SK-N-SH (cell line): ENCODE results near the gene CCDC126. TPM values are rescaled to one million over a fixed set of nuclear protein-coding genes. Genes with fewer than 3 reads are reported as not detected.

Experiments used
- CTCF ChIA-PET: fragments of 300-600, 350-600 bp; formaldehyde crosslinking; extraction: SDS; loops from one replicate; lab custom pipeline; 2021; lab: Yijun Ruan, JAX
- POLR2A ChIA-PET: fragments of 350-600 bp; sonication (Branson Sonifier 250); formaldehyde crosslinking; extraction: SDS; loops from one replicate; lab custom pipeline; 2020; ENCODE audit warnings: antibody characterized with exemption, inconsistent platforms; lab: Yijun Ruan, JAX
- DNase-seq: peaks from one replicate; pipeline ENCODE4 v3.0.0; 2012
- H2AFZ ChIP-seq: fragments of 200-600 bp; sonication (generic); 2 replicates; pipeline ENCODE4 v1.8.1; 2016; ENCODE audit warnings: antibody characterized with exemption, mild to moderate bottlenecking, low read depth
- H3F3A ChIP-seq: fragments of 200-600 bp; sonication (generic); replicated peaks from 2 replicates; pipeline ENCODE3; 2016; ENCODE audit warnings: antibody characterized with exemption, mild to moderate bottlenecking; ENCODE audit not compliant: insufficient read depth
- H3K27ac ChIP-seq, 2 experiments: fragments of 200-500 bp in 1 of 2; fragments of 200-600 bp in 1 of 2; sonication (Bioruptor generic) in 1 of 2; sonication (generic), shearing (Covaris generic) in 1 of 2; 2 replicates each; pipeline versions ENCODE4 v1.5.1 to v1.6.1; 2014 to 2016; ENCODE audit warnings: low read depth in 2 of 2, inconsistent platforms in 1 of 2, low read length in 1 of 2, mild to moderate bottlenecking in 1 of 2, mixed read lengths in 1 of 2
- H3K27me3 ChIP-seq: fragments of 200-600 bp; sonication (generic), shearing (Covaris generic); 2 replicates; pipeline ENCODE4 v1.6.1; 2016; ENCODE audit warnings: mixed run types; ENCODE audit not compliant: insufficient read depth
- H3K36me3 ChIP-seq, 2 experiments: fragments of 200-500 bp in 1 of 2; fragments of 200-600 bp in 1 of 2; sonication (Bioruptor generic) in 1 of 2; sonication (generic) in 1 of 2; replicated peaks in 1 of 2; 2 replicates each; pipeline versions ENCODE3 to v1.5.1; 2014 to 2016; ENCODE audit warnings: low read length in 1 of 2, mild to moderate bottlenecking in 1 of 2; ENCODE audit not compliant: insufficient read depth in 2 of 2, control insufficient read depth in 1 of 2
- H3K4me1 ChIP-seq, 2 experiments: fragments of 200-500 bp in 1 of 2; fragments of 200-600 bp in 1 of 2; sonication (Bioruptor generic) in 1 of 2; sonication (generic), shearing (Covaris generic) in 1 of 2; 2 replicates each; pipeline versions ENCODE4 v1.5.1 to v1.6.1; 2014 to 2016; ENCODE audit warnings: low read depth in 1 of 2, low read length in 1 of 2, mixed run types in 1 of 2; ENCODE audit not compliant: insufficient read depth in 2 of 2, control insufficient read depth in 1 of 2
- H3K4me2 ChIP-seq: fragments of 200-600 bp; sonication (generic), shearing (Covaris generic); 2 replicates; pipeline ENCODE4 v1.6.1; 2017; ENCODE audit warnings: mixed run types
- H3K4me3 ChIP-seq, 2 experiments: fragments of 200-500 bp in 1 of 2; fragments of 200-600 bp in 1 of 2; sonication (Bioruptor generic) in 1 of 2; sonication (generic), shearing (Covaris generic) in 1 of 2; 2 replicates each; pipeline versions ENCODE4 v1.5.1 to v1.8.1; 2014 to 2016; ENCODE audit warnings: low read depth in 2 of 2, inconsistent platforms in 1 of 2, low read length in 1 of 2, mild to moderate bottlenecking in 1 of 2, mixed read lengths in 1 of 2, moderate library complexity in 1 of 2
- H3K79me2 ChIP-seq: fragments of 200-600 bp; sonication (generic); 2 replicates; pipeline ENCODE4 v1.8.1; 2017; ENCODE audit warnings: mild to moderate bottlenecking; ENCODE audit not compliant: insufficient read depth
- H3K9ac ChIP-seq: fragments of 200-600 bp; sonication (generic); 2 replicates; pipeline ENCODE4 v1.6.1; 2017; ENCODE audit warnings: mixed run types
- H3K9me2 ChIP-seq: fragments of 200-600 bp; sonication (generic); 2 replicates; pipeline ENCODE4 v1.6.1; 2017; ENCODE audit warnings: mixed run types
- H3K9me3 ChIP-seq: fragments of 200-600 bp; sonication (generic); 2 replicates; pipeline ENCODE4 v1.6.1; 2017; ENCODE audit warnings: mixed run types, mild to moderate bottlenecking, moderate library complexity
- H4K20me1 ChIP-seq: fragments of 200-600 bp; sonication (generic); 2 replicates; pipeline ENCODE4 v1.6.1; 2017; ENCODE audit warnings: mild to moderate bottlenecking, mixed run types; ENCODE audit not compliant: insufficient read depth
- CHD2 ChIP-seq: fragments of 150-350 bp; IDR thresholded peaks from 2 replicates; pipeline ENCODE4 v1.6.1; 2018; ENCODE audit warnings: low read length; ENCODE audit not compliant: partially characterized antibody
- ELF1 ChIP-seq: IDR thresholded peaks from 2 replicates; pipeline ENCODE4 v1.4.0; 2012
- EP300 ChIP-seq, 2 experiments: IDR thresholded peaks; 2 replicates each; pipeline versions ENCODE4 v1.4.0 to v1.6.1; 2012; ENCODE audit warnings: borderline replicate concordance in 1 of 2, low read depth in 1 of 2, low read length in 1 of 2
- EZH2phosphoT487 ChIP-seq: fragments of 200-600 bp; sonication (generic); IDR thresholded peaks from 2 replicates; pipeline ENCODE4 v1.6.1; 2017; ENCODE audit warnings: low read depth, mixed run types, mild to moderate bottlenecking, antibody characterized with exemption, moderate library complexity, borderline replicate concordance
- FOXM1 ChIP-seq: IDR thresholded peaks from 2 replicates; pipeline ENCODE4 v1.4.0; 2012; ENCODE audit warnings: low read depth, mild to moderate bottlenecking
- GABPA ChIP-seq: IDR thresholded peaks from 2 replicates; pipeline ENCODE4 v1.4.0; 2012; ENCODE audit warnings: low read depth, mild to moderate bottlenecking
- JUND ChIP-seq: IDR thresholded peaks from 2 replicates; pipeline ENCODE4 v1.4.0; 2012
- MXI1 ChIP-seq: IDR thresholded peaks from 2 replicates; pipeline ENCODE4 v1.6.1; 2012; ENCODE audit warnings: mild to moderate bottlenecking, low read depth, low read length, improper control_type of control experiment
- NFIC ChIP-seq: IDR thresholded peaks from 2 replicates; pipeline ENCODE4 v1.4.0; 2012; ENCODE audit warnings: borderline replicate concordance
- NRF1 ChIP-seq: IDR thresholded peaks from 2 replicates; pipeline ENCODE4 v1.6.1; 2012; ENCODE audit warnings: low read depth, mild to moderate bottlenecking, low read length
- POLR2AphosphoS5 ChIP-seq: IDR thresholded peaks from 2 replicates; pipeline ENCODE4 v1.6.1; 2012; ENCODE audit warnings: low read depth, low read length
- RAD21 ChIP-seq: IDR thresholded peaks from 2 replicates; pipeline ENCODE4 v1.6.1; 2012; ENCODE audit warnings: mild to moderate bottlenecking, low read length
- RFX5 ChIP-seq: IDR thresholded peaks from 2 replicates; pipeline ENCODE4 v1.6.1; 2012; ENCODE audit warnings: mild to moderate bottlenecking, improper control_type of control experiment, low read length
- TAF1 ChIP-seq: IDR thresholded peaks from 2 replicates; pipeline ENCODE4 v1.6.1; 2012; ENCODE audit warnings: low read depth, mild to moderate bottlenecking, low read length, moderate library complexity, borderline replicate concordance
- TCF12 ChIP-seq: IDR thresholded peaks from 2 replicates; pipeline ENCODE4 v1.4.0; 2012
- TEAD4 ChIP-seq: IDR thresholded peaks from 2 replicates; pipeline ENCODE4 v1.4.0; 2012; ENCODE audit warnings: mild to moderate bottlenecking, borderline replicate concordance; ENCODE audit not compliant: insufficient read depth
- YY1 ChIP-seq: IDR thresholded peaks from 2 replicates; pipeline ENCODE4 v1.4.0; 2012; ENCODE audit warnings: low read depth, mild to moderate bottlenecking
- WGBS: methylation state at CpG from one replicate; pipeline ENCODE4 v1.1.6; 2017; ENCODE audit warnings: low lambda C conversion rate; 5-methylcytosine and 5-hydroxymethylcytosine counted together
- polyA plus RNA-seq, 3 experiments: library from polyadenylated mRNA; depleted of rRNA; stranded (reverse); fragments of >200 nt; gene quantifications; 2 replicates each; pipeline ENCODE4 v1.2.3, GENCODE V29; 2012
- TF ChIP-seq, protein P1 (sequence below): fragments of 200-600 bp; sonication (generic); IDR thresholded peaks from 2 replicates; pipeline ENCODE4 v1.6.1; 2017; ENCODE audit warnings: antibody characterized with exemption, mild to moderate bottlenecking, moderate library complexity
- TF ChIP-seq, protein P2 (sequence below): IDR thresholded peaks from 2 replicates; pipeline ENCODE4 v1.4.0; 2012; ENCODE audit warnings: low read depth
- TF ChIP-seq, protein P3 (sequence below): fragments of 150-350 bp; IDR thresholded peaks from 2 replicates; pipeline ENCODE4 v1.6.1; 2016; ENCODE audit warnings: mild to moderate bottlenecking, low read depth, low read length
- TF ChIP-seq, protein P4 (sequence below): IDR thresholded peaks from 2 replicates; pipeline ENCODE4 v1.6.1; 2012; ENCODE audit warnings: mild to moderate bottlenecking, low read depth, low read length, moderate library complexity
- TF ChIP-seq, protein P5 (sequence below): IDR thresholded peaks from 2 replicates; pipeline ENCODE4; 2012

The CCDC126 gene, protein sequence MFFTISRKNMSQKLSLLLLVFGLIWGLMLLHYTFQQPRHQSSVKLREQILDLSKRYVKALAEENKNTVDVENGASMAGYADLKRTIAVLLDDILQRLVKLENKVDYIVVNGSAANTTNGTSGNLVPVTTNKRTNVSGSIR
- 5.5 and 6.8 TPM in 2 replicates for polyA plus RNA-seq (2012; rRNA removed)
- polyA plus RNA-seq (2012; cell fraction: cytosol; rRNA removed), result 7.2 and 9.4 TPM in 2 replicates
- 5.3 and 6.0 TPM in 2 replicates for polyA plus RNA-seq (2012; cell fraction: nucleus; rRNA removed)

DNA sequence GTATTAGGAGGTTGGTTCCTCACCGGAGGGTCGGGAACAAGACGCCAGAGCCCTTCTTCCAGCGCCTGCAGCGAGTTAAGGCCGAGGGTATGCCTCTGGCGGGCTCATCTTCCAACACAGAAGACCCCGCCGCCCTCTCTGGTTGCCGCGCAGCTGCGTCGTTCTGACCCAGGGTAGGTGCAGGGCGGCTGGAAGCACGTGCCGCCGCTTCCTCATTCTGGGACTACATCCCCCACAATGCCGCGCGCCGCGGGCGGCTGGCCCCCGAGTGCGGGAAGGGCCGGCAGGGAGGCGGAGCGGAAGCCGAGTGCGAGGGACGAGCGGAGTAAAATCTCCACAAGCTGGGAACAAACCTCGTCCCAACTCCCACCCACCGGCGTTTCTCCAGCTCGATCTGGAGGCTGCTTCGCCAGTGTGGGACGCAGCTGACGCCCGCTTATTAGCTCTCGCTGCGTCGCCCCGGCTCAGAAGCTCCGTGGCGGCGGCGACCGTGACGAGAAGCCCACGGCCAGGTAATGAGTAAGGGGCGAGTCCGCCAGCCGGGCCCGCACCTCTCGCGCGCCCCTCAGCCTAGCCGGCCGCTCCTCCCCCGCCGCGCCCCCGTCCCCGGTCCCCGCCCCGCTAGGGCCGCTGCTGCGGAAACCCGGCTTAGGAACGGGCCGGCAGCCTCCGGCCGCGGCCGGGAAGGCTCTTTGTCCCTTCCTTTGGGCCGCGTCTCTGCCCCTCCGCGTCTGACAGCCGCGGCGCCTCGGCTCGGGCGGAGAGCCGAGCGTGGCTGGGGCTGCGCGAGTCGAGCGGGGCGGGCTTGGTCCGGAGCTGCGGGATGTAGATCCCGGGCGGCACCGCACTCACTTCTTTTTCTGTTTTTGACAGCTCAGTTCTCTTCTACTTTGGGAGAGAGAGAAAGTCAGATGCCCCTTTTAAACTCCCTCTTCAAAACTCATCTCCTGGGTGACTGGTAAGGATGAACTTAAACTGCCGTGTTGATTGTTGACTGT, at the start of gene CCDC126:
CCDC126 (plus strand) TSS at position 289 of the 998 bp plus-strand sequence. CDS start 13,934 bp downstream, outside the sequence.
- Histone ChIP-seq H3K4me3 (peak within 1 kb of the TSS; percentile 73 to 77), H3K79me2 (peaks cover 11% of the 10 kb centered on the region), H2AFZ (peak within 1 kb of the TSS; percentile 86), H3K27ac (peak within 1 kb of the TSS; percentile 87 to 90), H3K9me3 (no peaks in the 10 kb centered on the region), H3K9me2 (no peaks in the 10 kb centered on the region), H3F3A (peaks cover 20% of the 10 kb centered on the region), H3K4me2 (peak within 1 kb of the TSS; percentile 74), H3K27me3 (no peaks in the 10 kb centered on the region), H4K20me1 (no peaks in the 10 kb centered on the region), H3K4me1 (peaks cover 0 to 10% of the 10 kb centered on the region in 2 experiments; a peak in 2 of 4 replicates), H3K9ac (peak within 1 kb of the TSS; percentile 73), H3K36me3 (no peaks in the 10 kb centered on the region)
- DNase-seq, result peak; percentile 98
- WGBS, result 4% methylated on average over 53 of the region's 99 CpGs
- ChIA-PET POLR2A (interaction anchor here (0.5 to 1.8 kb wide), 5 partner anchors 20 to 123 kb away, joined by 3 to 4 read pairs (median 4); no protein-coding TSS in a partner anchor), CTCF (interaction anchor here (0.7 to 2.8 kb wide), 10 partner anchors 12 to 114 kb away, joined by 3 to 15 read pairs (median 3); partner anchors contain the start of gene FAM221A)
- no peak; the same call in 1 of the 2 replicates for TF ChIP-seq TCF12
- peak; percentile 99 for TF ChIP-seq ELF1
- peak; percentile 47; the same call in 1 of the 2 replicates for TF ChIP-seq YY1
- TF ChIP-seq, protein P1, sequence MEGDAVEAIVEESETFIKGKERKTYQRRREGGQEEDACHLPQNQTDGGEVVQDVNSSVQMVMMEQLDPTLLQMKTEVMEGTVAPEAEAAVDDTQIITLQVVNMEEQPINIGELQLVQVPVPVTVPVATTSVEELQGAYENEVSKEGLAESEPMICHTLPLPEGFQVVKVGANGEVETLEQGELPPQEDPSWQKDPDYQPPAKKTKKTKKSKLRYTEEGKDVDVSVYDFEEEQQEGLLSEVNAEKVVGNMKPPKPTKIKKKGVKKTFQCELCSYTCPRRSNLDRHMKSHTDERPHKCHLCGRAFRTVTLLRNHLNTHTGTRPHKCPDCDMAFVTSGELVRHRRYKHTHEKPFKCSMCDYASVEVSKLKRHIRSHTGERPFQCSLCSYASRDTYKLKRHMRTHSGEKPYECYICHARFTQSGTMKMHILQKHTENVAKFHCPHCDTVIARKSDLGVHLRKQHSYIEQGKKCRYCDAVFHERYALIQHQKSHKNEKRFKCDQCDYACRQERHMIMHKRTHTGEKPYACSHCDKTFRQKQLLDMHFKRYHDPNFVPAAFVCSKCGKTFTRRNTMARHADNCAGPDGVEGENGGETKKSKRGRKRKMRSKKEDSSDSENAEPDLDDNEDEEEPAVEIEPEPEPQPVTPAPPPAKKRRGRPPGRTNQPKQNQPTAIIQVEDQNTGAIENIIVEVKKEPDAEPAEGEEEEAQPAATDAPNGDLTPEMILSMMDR, result no peak
- TF ChIP-seq EP300 (IDR thresholded peaks at IDR 0.05; ENCODE audit: borderline replicate concordance in 1 of 2, low read depth in 1 of 2, low read length in 1 of 2), result peak in 1 of 2 experiments; percentile 6; a peak in 1 of 4 replicates
- TF ChIP-seq, protein P2, sequence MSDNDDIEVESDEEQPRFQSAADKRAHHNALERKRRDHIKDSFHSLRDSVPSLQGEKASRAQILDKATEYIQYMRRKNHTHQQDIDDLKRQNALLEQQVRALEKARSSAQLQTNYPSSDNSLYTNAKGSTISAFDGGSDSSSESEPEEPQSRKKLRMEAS, result peak; percentile 100
- TF ChIP-seq POLR2AphosphoS5, result peak; percentile 69
- peak; percentile 84 for TF ChIP-seq CHD2
- TF ChIP-seq JUND, result no peak
- TF ChIP-seq, protein P3, sequence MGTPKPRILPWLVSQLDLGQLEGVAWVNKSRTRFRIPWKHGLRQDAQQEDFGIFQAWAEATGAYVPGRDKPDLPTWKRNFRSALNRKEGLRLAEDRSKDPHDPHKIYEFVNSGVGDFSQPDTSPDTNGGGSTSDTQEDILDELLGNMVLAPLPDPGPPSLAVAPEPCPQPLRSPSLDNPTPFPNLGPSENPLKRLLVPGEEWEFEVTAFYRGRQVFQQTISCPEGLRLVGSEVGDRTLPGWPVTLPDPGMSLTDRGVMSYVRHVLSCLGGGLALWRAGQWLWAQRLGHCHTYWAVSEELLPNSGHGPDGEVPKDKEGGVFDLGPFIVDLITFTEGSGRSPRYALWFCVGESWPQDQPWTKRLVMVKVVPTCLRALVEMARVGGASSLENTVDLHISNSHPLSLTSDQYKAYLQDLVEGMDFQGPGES, result no peak
- TF ChIP-seq, protein P4, sequence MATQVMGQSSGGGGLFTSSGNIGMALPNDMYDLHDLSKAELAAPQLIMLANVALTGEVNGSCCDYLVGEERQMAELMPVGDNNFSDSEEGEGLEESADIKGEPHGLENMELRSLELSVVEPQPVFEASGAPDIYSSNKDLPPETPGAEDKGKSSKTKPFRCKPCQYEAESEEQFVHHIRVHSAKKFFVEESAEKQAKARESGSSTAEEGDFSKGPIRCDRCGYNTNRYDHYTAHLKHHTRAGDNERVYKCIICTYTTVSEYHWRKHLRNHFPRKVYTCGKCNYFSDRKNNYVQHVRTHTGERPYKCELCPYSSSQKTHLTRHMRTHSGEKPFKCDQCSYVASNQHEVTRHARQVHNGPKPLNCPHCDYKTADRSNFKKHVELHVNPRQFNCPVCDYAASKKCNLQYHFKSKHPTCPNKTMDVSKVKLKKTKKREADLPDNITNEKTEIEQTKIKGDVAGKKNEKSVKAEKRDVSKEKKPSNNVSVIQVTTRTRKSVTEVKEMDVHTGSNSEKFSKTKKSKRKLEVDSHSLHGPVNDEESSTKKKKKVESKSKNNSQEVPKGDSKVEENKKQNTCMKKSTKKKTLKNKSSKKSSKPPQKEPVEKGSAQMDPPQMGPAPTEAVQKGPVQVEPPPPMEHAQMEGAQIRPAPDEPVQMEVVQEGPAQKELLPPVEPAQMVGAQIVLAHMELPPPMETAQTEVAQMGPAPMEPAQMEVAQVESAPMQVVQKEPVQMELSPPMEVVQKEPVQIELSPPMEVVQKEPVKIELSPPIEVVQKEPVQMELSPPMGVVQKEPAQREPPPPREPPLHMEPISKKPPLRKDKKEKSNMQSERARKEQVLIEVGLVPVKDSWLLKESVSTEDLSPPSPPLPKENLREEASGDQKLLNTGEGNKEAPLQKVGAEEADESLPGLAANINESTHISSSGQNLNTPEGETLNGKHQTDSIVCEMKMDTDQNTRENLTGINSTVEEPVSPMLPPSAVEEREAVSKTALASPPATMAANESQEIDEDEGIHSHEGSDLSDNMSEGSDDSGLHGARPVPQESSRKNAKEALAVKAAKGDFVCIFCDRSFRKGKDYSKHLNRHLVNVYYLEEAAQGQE, result no peak
- TF ChIP-seq, protein P5, sequence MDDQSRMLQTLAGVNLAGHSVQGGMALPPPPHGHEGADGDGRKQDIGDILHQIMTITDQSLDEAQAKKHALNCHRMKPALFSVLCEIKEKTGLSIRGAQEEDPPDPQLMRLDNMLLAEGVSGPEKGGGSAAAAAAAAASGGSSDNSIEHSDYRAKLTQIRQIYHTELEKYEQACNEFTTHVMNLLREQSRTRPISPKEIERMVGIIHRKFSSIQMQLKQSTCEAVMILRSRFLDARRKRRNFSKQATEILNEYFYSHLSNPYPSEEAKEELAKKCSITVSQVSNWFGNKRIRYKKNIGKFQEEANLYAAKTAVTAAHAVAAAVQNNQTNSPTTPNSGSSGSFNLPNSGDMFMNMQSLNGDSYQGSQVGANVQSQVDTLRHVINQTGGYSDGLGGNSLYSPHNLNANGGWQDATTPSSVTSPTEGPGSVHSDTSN, result no peak
- no peak for TF ChIP-seq NFIC
- TF ChIP-seq NRF1, result no peak
- no peak for TF ChIP-seq EZH2phosphoT487
- TF ChIP-seq FOXM1, result no peak
- TF ChIP-seq TAF1, result peak; percentile 55; the same call in 1 of the 2 replicates
- TF ChIP-seq RFX5, result no peak
- 0 out of 2 replicates have a peak, but pooled peaks have one; percentile 33 for TF ChIP-seq TEAD4
- TF ChIP-seq MXI1, result peak; percentile 8; the same call in 1 of the 2 replicates
- no peak for TF ChIP-seq RAD21
- TF ChIP-seq GABPA, result peak; percentile 70
